Transverse colon (tissue), 4 donors: ENCODE results near the gene NHS. TPM values are rescaled to one million over a fixed set of nuclear protein-coding genes. Genes with fewer than 3 reads are reported as not detected.
A peak's percentile ranks its signal among the peaks of the same experiment; 100 is the strongest.

ENCODE experiments used
- DNase-seq: peaks from one replicate; pipeline ENCODE4 v3.0.0-alpha.2; 2019
- H3K27ac ChIP-seq, 4 donors: fragments of 200-600 bp; sonication (generic); 2 replicates each; pipeline ENCODE4 v1.5.1; 2016 to 2018; ENCODE audit warnings: inconsistent platforms in 4 of 4
- H3K27me3 ChIP-seq: fragments of 200-600 bp; sonication (generic); 2 replicates; pipeline ENCODE4 v1.5.1; 2017; ENCODE audit warnings: inconsistent platforms
- H3K36me3 ChIP-seq, 4 donors: fragments of 200-600 bp; sonication (generic); 2 replicates each; pipeline ENCODE4 v1.5.1; 2017 to 2019; ENCODE audit warnings: inconsistent platforms in 4 of 4
- H3K4me1 ChIP-seq, 4 donors: fragments of 200-600 bp; sonication (generic); 2 replicates each; pipeline ENCODE4 v1.5.1; 2017 to 2020; ENCODE audit warnings: inconsistent platforms in 4 of 4
- H3K4me3 ChIP-seq, 4 donors: fragments of 200-600 bp; sonication (generic); 1 replicate in 1 of 4; 2 replicates in 3 of 4; pipeline versions ENCODE4 v1.5.1 to v1.6.1; 2017 to 2019; ENCODE audit warnings: inconsistent platforms in 4 of 4
- H3K9me3 ChIP-seq, 2 donors: fragments of 200-600 bp; sonication (generic); 2 replicates each; pipeline ENCODE4 v1.5.1; 2017 to 2019; ENCODE audit warnings: inconsistent platforms in 2 of 2
- EP300 ChIP-seq: sonication (generic); formaldehyde crosslinking; IDR thresholded peaks from one replicate; pipeline ENCODE4 v1.6.1; 2017; ENCODE audit warnings: antibody characterized with exemption, low read depth
- POLR2A ChIP-seq: fragments of 450-650 bp; IDR thresholded peaks from one replicate; pipeline ENCODE4 v1.6.1; 2016; ENCODE audit warnings: antibody characterized with exemption, mild to moderate bottlenecking, moderate library complexity
- POLR2AphosphoS5 ChIP-seq, 3 donors: sonication (generic); formaldehyde crosslinking; IDR thresholded peaks; one replicate each; pipeline ENCODE4 v1.6.1; 2016; ENCODE audit warnings: antibody characterized with exemption in 3 of 3
- WGBS, 2 donors: methylation state at CpG; one replicate each; pipeline ENCODE4 v1.1.5; 2018; ENCODE audit warnings: low coverage in 1 of 2; 5-methylcytosine and 5-hydroxymethylcytosine counted together
- in situ Hi-C, 4 donors: fragments of 200-750 bp; cut with MboI; loops; one replicate each; pipeline versions ENCODE4 v1.15.0 to v1.15.1; 2017; ENCODE audit warnings: low sequenced_read_pairs in 3 of 4, low pct_ligation_motif_present in 1 of 4, low pct_unique_long_range_greater_than_20kb in 1 of 4
- intact Hi-C: fragments of 100-400 bp; cut with DNase I; formaldehyde crosslinking; loops from one replicate; pipeline ENCODE4 v1.15.1; 2023; ENCODE audit warnings: low total_unique reads
- total RNA-seq, 4 donors: library from RNA; depleted of rRNA; stranded (reverse); fragments of >200 nt; gene quantifications; one replicate each; pipeline ENCODE4 v1.1.0, GENCODE V29; 2016
- TF ChIP-seq, protein P1 (sequence below), 5 experiments: fragments of 200-600 bp in 3 of 5; fragments of 450-650 bp in 2 of 5; sonication (generic) in 3 of 5; IDR thresholded peaks; 1 replicate in 2 of 5; 2 replicates in 3 of 5; pipeline ENCODE4 v1.5.1; 2016 to 2017; ENCODE audit warnings: antibody characterized with exemption in 5 of 5, inconsistent platforms in 3 of 5, mild to moderate bottlenecking in 2 of 5, moderate library complexity in 1 of 5

NHS gene
- total RNA-seq, 4 donors from 2014 or later: 1.2 to 10.7 (median 5.0) TPM

- H3K9me3 ChIP-seq: no peaks in the 10 kb centered on the region
- H3K27me3 ChIP-seq: no peaks in the 10 kb centered on the region
- DNase-seq: no peak
- in situ Hi-C loops (loop anchor here in 1 of 4 donors (25.0 kb wide), 1 partner anchor 1601 kb away; the partner anchor contains the start of gene PDHA1), intact Hi-C loops (no loop called here)
- peak overlapping the region in 3 of 4 donors; percentile 15 to 44 (median 22) for H3K4me3 ChIP-seq
- H3K4me1 ChIP-seq: peaks cover 0 to 4% (median 3%) of the 10 kb centered on the region in 4 donors
- H3K36me3 ChIP-seq: no peaks in the 10 kb centered on the region
- peak overlapping the region; percentile 86 to 92 (median 87) for H3K27ac ChIP-seq
- TF ChIP-seq POLR2A (no peak), EP300 (no peak), POLR2AphosphoS5 (IDR thresholded peaks at IDR 0.05) (no peak)
- TF ChIP-seq, protein P1, sequence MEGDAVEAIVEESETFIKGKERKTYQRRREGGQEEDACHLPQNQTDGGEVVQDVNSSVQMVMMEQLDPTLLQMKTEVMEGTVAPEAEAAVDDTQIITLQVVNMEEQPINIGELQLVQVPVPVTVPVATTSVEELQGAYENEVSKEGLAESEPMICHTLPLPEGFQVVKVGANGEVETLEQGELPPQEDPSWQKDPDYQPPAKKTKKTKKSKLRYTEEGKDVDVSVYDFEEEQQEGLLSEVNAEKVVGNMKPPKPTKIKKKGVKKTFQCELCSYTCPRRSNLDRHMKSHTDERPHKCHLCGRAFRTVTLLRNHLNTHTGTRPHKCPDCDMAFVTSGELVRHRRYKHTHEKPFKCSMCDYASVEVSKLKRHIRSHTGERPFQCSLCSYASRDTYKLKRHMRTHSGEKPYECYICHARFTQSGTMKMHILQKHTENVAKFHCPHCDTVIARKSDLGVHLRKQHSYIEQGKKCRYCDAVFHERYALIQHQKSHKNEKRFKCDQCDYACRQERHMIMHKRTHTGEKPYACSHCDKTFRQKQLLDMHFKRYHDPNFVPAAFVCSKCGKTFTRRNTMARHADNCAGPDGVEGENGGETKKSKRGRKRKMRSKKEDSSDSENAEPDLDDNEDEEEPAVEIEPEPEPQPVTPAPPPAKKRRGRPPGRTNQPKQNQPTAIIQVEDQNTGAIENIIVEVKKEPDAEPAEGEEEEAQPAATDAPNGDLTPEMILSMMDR (IDR thresholded peaks at IDR 0.05): no peak
- WGBS, 2 donors: 48% methylated on average over 5 of the region's 5 CpGs; no CpG with 5 or more reads in 1 of the 2 donors
Observed at GRCh38 chrX:17736478-17736855, 361.5 kb downstream of the NHS start.

- WGBS, 2 donors: 47% methylated on average over 56 of the region's 67 CpGs; no CpG with 5 or more reads in 1 of the 2 donors
- TF ChIP-seq POLR2A (peak; percentile 69), POLR2AphosphoS5 (IDR thresholded peaks at IDR 0.05) (peak; percentile 74 to 87 (median 79)), EP300 (no peak)
- TF ChIP-seq, protein P1 (IDR thresholded peaks at IDR 0.05): no peak
- Histone ChIP-seq H3K4me1 (peaks cover 0 to 4% (median 3%) of the 10 kb centered on the region in 4 donors), H3K27me3 (no peaks in the 10 kb centered on the region), H3K4me3 (peak within 1 kb of the TSS; percentile 42 to 68 (median 54)), H3K36me3 (no peaks in the 10 kb centered on the region), H3K9me3 (no peaks in the 10 kb centered on the region), H3K27ac (peak within 1 kb of the TSS; percentile 91 to 96 (median 93))
- in situ Hi-C loops (loop anchor here in 1 of 4 donors (25.0 kb wide), 1 partner anchor 1600 kb away; the partner anchor contains the start of gene PDHA1), intact Hi-C loops (no loop called here)
- DNase-seq: peak; percentile 97
Observed at GRCh38 chrX:17736856-17737709, 362.1 kb downstream of the NHS start, which contains the start of gene SCML1. Gene SCML1 (plus strand): TSS chrX:17737493. CDS start chrX:17744187, 6,694 bp downstream.

GRCh38 chrX:17737710-17737985 lies 362.6 kb downstream of the NHS start:
- 57% methylated on average over 15 of the region's 15 CpGs; no CpG with 5 or more reads in 1 of the 2 donors for WGBS, 2 donors
- TF ChIP-seq EP300: no peak
- TF ChIP-seq, protein P1 (IDR thresholded peaks at IDR 0.05): no peak
- TF ChIP-seq POLR2A: no peak
- no peak for TF ChIP-seq POLR2AphosphoS5 (IDR thresholded peaks at IDR 0.05)
- in situ Hi-C loops (loop anchor here in 1 of 4 donors (25.0 kb wide), 1 partner anchor 1600 kb away; the partner anchor contains the start of gene PDHA1), intact Hi-C loops (no loop called here)
- no peak for DNase-seq
- Histone ChIP-seq H3K27me3 (no peaks in the 10 kb centered on the region), H3K4me3 (peak overlapping the region; percentile 42 to 68 (median 54)), H3K27ac (peak overlapping the region; percentile 91 to 96 (median 93)), H3K9me3 (no peaks in the 10 kb centered on the region), H3K36me3 (no peaks in the 10 kb centered on the region), H3K4me1 (peaks cover 0 to 4% (median 3%) of the 10 kb centered on the region in 4 donors)
